ELR (cell line): ENCODE results near the gene TRABD2A.
"Not testable (repeated sequence)": the region's sequence is repeated elsewhere in the genome, so short reads cannot be mapped to it uniquely, and the experiment has no call there.

Experiments
- DNase-seq: peaks from one replicate; pipeline ENCODE4 v3.0.0-alpha.2; 2015; ENCODE audit warnings: low read depth

TRABD2A gene

GRCh38 chr2:84778911-84779690 lies 101.8 kb downstream of the TRABD2A start:
- no peak for DNase-seq

GRCh38 chr2:84776011-84776410 lies 104.9 kb downstream of the TRABD2A start:
- DNase-seq = peak; percentile 87

- DNase-seq = not testable (repeated sequence)
Observed at GRCh38 chr2:84773562-84773961, 107.3 kb downstream of the TRABD2A start.
